Osteocyte (in vitro differentiated cells): ENCODE results near the gene TGFB2. TPM values are rescaled to one million over a fixed set of nuclear protein-coding genes. Genes with fewer than 3 reads are reported as not detected.

ENCODE experiments used
- DNase-seq: peaks from one replicate; pipeline ENCODE4 v3.0.0; 2021; ENCODE audit warnings: mixed read lengths; ENCODE audit not compliant: unreplicated experiment; ENCODE audit errors: extremely low spot score
- H3K27ac Mint-ChIP-seq: one replicate; pipeline ENCODE4 v1.8.0; 2021; ENCODE audit warnings: mild to moderate bottlenecking, mixed read lengths; ENCODE audit not compliant: unreplicated experiment
- H3K27me3 Mint-ChIP-seq: one replicate; pipeline ENCODE4 v1.8.0; 2021; ENCODE audit warnings: mixed read lengths; ENCODE audit not compliant: unreplicated experiment
- H3K36me3 Mint-ChIP-seq: one replicate; pipeline ENCODE4 v1.8.0; 2021; ENCODE audit warnings: mixed read lengths; ENCODE audit not compliant: unreplicated experiment
- H3K4me1 Mint-ChIP-seq: one replicate; pipeline ENCODE4 v1.8.0; 2021; ENCODE audit warnings: mixed read lengths; ENCODE audit not compliant: unreplicated experiment
- H3K4me3 Mint-ChIP-seq: one replicate; pipeline ENCODE4 v1.8.0; 2021; ENCODE audit warnings: mild to moderate bottlenecking, moderate library complexity, mixed read lengths; ENCODE audit not compliant: unreplicated experiment
- H3K9me3 Mint-ChIP-seq: one replicate; pipeline ENCODE4 v1.8.0; 2021; ENCODE audit warnings: mixed read lengths; ENCODE audit not compliant: unreplicated experiment
- CTCF ChIP-seq: fragments of 200-600 bp; sonication (generic); IDR thresholded peaks from 2 replicates; pipeline ENCODE4 v1.5.0; 2021; ENCODE audit warnings: antibody characterized with exemption, mild to moderate bottlenecking, moderate library complexity
- total RNA-seq: library from RNA; stranded (reverse); gene quantifications from 2 replicates; pipeline ENCODE4 v1.2.1, GENCODE V29; 2021

The TGFB2 gene
- total RNA-seq, 1 donor from 2014 or later = 184 TPM

GRCh38 chr1:218352075-218352438 lies 6.9 kb downstream of the TGFB2 start:
- no peak for DNase-seq
- Mint-ChIP-seq H3K4me3 (peak overlapping the region; percentile 52), H3K27ac (no peak overlapping the region), H3K4me1 (peaks cover 70% of the 10 kb centered on the region), H3K9me3 (no peaks in the 10 kb centered on the region), H3K36me3 (peaks cover 18% of the 10 kb centered on the region), H3K27me3 (no peaks in the 10 kb centered on the region)
- TF ChIP-seq CTCF = no peak

- no peak for DNase-seq
- peaks cover 82% of the 10 kb centered on the region for H3K4me1 Mint-ChIP-seq
- H3K4me3 Mint-ChIP-seq = peak overlapping the region; percentile 30
- no peaks in the 10 kb centered on the region for H3K9me3 Mint-ChIP-seq
- TF ChIP-seq CTCF = no peak
- peak overlapping the region; percentile 27 for H3K27ac Mint-ChIP-seq
- peaks cover 29% of the 10 kb centered on the region for H3K36me3 Mint-ChIP-seq
- no peaks in the 10 kb centered on the region for H3K27me3 Mint-ChIP-seq
These were observed 8.5 kb downstream of the TGFB2 start for GRCh38 chr1:218353656-218354055.

- H3K4me3 Mint-ChIP-seq = no peak overlapping the region
- no peak for DNase-seq
- no peak for TF ChIP-seq CTCF
- no peak overlapping the region for H3K27ac Mint-ChIP-seq
- peaks cover 34% of the 10 kb centered on the region for H3K36me3 Mint-ChIP-seq
- H3K27me3 Mint-ChIP-seq = no peaks in the 10 kb centered on the region
- peaks cover 86% of the 10 kb centered on the region for H3K4me1 Mint-ChIP-seq
- no peaks in the 10 kb centered on the region for H3K9me3 Mint-ChIP-seq
These were observed 10.1 kb downstream of the TGFB2 start for GRCh38 chr1:218355278-218355677.

- H3K27ac Mint-ChIP-seq = peak overlapping the region; percentile 63
- H3K36me3 Mint-ChIP-seq = peaks cover 42% of the 10 kb centered on the region
- TF ChIP-seq CTCF = no peak
- H3K4me3 Mint-ChIP-seq = no peak overlapping the region
- H3K9me3 Mint-ChIP-seq = no peaks in the 10 kb centered on the region
- H3K27me3 Mint-ChIP-seq = no peaks in the 10 kb centered on the region
- no peak for DNase-seq
- H3K4me1 Mint-ChIP-seq = peaks cover 83% of the 10 kb centered on the region
These were observed 12.2 kb downstream of the TGFB2 start for GRCh38 chr1:218357211-218357892.

GRCh38 chr1:218357893-218358232 lies 12.7 kb downstream of the TGFB2 start:
- Mint-ChIP-seq H3K36me3 (peaks cover 42% of the 10 kb centered on the region), H3K27ac (peak overlapping the region; percentile 63), H3K4me1 (peaks cover 83% of the 10 kb centered on the region), H3K9me3 (no peaks in the 10 kb centered on the region), H3K4me3 (no peak overlapping the region), H3K27me3 (no peaks in the 10 kb centered on the region)
- TF ChIP-seq CTCF = no peak
- DNase-seq = no peak
